ENCODE data around the gene DCX. TPM values are rescaled to one million over a fixed set of nuclear protein-coding genes. Genes with fewer than 3 reads are reported as not detected.

Gene DCX
- total RNA-seq, 1 experiment from 2014 or later: not detected

- in situ Hi-C loops (cut with HindIII; ENCODE audit: low sequenced_read_pairs): no loop called here
- no peak for DNase-seq (ENCODE audit: low spot score)
These were observed 154.3 kb downstream of the DCX start for GRCh38 chrX:111257733-111258132.

GRCh38 chrX:111254896-111255693 lies 156.9 kb downstream of the DCX start:
- in situ Hi-C loops (cut with HindIII; ENCODE audit: low sequenced_read_pairs): no loop called here
- DNase-seq (ENCODE audit: low spot score): no peak

GRCh38 chrX:111244235-111244750 lies 167.7 kb downstream of the DCX start:
- DNase-seq (ENCODE audit: low spot score): peak; percentile 7
- in situ Hi-C loops (cut with HindIII; ENCODE audit: low sequenced_read_pairs): no loop called here

Other genes starting within 250 kb of the DCX start
- not detected in 2 replicates for gene CAPN6, start 141.7 kb downstream of the DCX start, total RNA-seq (2014; rRNA removed; shearing (Covaris generic))
- gene SERTM2, start 99.5 kb upstream of the DCX start, total RNA-seq (2014; rRNA removed; shearing (Covaris generic)): not detected in 2 replicates